BJ (cell line): Measurements from ENCODE around the gene ATG13. TPM values are rescaled to one million over a fixed set of nuclear protein-coding genes. Genes with fewer than 3 reads are reported as not detected.

Experiments used
- CTCF ChIA-PET: fragments of 350-600 bp; formaldehyde crosslinking; extraction: SDS; loops from one replicate; lab custom pipeline; 2021; ENCODE audit warnings: antibody characterized with exemption, inconsistent platforms; lab: Yijun Ruan, JAX
- POLR2A ChIA-PET: fragments of 300-600 bp; sonication (Branson Sonifier 250); formaldehyde crosslinking; extraction: SDS; loops from one replicate; lab custom pipeline; 2021; ENCODE audit warnings: antibody characterized with exemption; lab: Charles Lee
- DNase-seq: peaks from one replicate; pipeline ENCODE4 v3.0.0-alpha.2; 2011; ENCODE audit warnings: low read depth
- H3K27me3 ChIP-seq: 2 replicates; pipeline ENCODE4 v1.6.0; 2011; ENCODE audit warnings: low read length; ENCODE audit not compliant: control insufficient read depth, insufficient read depth
- H3K36me3 ChIP-seq: 2 replicates; pipeline ENCODE4 v1.5.1; 2011; ENCODE audit warnings: low read length; ENCODE audit not compliant: control insufficient read depth, insufficient read depth
- H3K4me3 ChIP-seq: 2 replicates; pipeline ENCODE4 v1.5.1; 2011; ENCODE audit warnings: low read depth, mild to moderate bottlenecking, control low read depth, low read length
- polyA plus RNA-seq: library from polyadenylated mRNA; depleted of rRNA; stranded (reverse); fragments of >200 nt; gene quantifications from 2 replicates; pipeline ENCODE4 v1.2.3, GENCODE V29; 2011
- TF ChIP-seq, protein P1 (sequence below): IDR thresholded peaks from 2 replicates; pipeline ENCODE4 v1.5.1; 2011; ENCODE audit warnings: low read depth, mild to moderate bottlenecking, control low read depth, inconsistent platforms, low read length, moderate library complexity; ENCODE audit not compliant: insufficient read depth

ATG13 gene
- polyA plus RNA-seq, 1 experiment, result 111 TPM

DNA sequence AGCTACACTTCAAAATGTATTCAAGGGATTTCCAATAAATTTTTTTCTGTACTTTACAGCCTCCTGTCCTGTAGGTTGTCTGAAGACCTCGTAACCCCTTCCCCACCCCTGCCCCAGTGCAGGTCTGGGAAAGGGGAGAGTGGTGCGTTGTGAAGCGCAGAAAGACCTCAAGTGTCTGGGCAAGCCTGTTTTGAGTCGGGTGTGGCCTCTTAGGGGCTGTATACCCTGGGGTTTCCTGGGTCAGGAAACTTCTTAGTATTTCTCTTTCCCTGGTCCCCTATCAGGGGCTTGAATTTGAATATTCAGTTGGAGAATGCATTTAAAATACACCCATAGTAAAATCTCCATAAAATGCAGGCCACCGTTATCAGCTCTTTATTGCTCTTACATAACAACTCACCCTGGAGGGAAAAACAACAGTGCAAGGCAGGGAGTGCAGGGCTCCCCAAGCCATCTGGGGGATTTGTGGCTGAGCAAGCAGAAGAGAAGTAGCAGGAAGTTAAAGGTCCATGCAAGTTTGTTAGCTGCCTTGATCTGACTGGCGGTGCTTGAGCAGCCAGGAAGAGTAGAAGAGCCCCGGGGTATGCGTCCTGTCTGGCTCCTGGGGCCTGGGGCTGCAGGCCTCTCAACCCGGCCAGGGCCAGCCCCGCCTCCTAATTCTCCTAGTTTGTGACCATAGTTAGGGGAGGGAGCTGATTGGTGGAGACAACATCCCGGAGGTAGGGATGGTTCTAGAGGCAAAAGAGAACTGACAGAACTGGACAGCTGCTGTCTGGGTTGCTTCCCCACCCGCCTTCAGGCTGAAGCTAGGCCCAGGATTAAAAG, 57.3 kb downstream of the ATG13 start:
- DNase-seq, result no peak
- CTCF ChIA-PET, result interaction anchor here (0.9 to 2.1 kb wide), 6 partner anchors 8 to 44 kb away, joined by 3 to 9 read pairs (median 4); no protein-coding TSS in a partner anchor
- TF ChIP-seq, protein P1, sequence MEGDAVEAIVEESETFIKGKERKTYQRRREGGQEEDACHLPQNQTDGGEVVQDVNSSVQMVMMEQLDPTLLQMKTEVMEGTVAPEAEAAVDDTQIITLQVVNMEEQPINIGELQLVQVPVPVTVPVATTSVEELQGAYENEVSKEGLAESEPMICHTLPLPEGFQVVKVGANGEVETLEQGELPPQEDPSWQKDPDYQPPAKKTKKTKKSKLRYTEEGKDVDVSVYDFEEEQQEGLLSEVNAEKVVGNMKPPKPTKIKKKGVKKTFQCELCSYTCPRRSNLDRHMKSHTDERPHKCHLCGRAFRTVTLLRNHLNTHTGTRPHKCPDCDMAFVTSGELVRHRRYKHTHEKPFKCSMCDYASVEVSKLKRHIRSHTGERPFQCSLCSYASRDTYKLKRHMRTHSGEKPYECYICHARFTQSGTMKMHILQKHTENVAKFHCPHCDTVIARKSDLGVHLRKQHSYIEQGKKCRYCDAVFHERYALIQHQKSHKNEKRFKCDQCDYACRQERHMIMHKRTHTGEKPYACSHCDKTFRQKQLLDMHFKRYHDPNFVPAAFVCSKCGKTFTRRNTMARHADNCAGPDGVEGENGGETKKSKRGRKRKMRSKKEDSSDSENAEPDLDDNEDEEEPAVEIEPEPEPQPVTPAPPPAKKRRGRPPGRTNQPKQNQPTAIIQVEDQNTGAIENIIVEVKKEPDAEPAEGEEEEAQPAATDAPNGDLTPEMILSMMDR, result no peak
- no peaks in the 10 kb centered on the region for H3K27me3 ChIP-seq
- peaks cover 33% of the 10 kb centered on the region for H3K36me3 ChIP-seq
- POLR2A ChIA-PET, result no interaction called here
- H3K4me3 ChIP-seq, result no peak overlapping the region

GRCh38 chr11:46675288-46675851, 58.0 kb downstream of the ATG13 start:
- CTCF ChIA-PET, result interaction anchor here (0.6 to 2.1 kb wide), 6 partner anchors 9 to 58 kb away, joined by 4 to 9 read pairs (median 4); partner anchors contain the start of genes ATG13 and HARBI1
- TF ChIP-seq, protein P1, result peak; percentile 11; the same call in 1 of the 2 replicates
- Histone ChIP-seq H3K36me3 (peaks cover 29% of the 10 kb centered on the region), H3K4me3 (no peak overlapping the region), H3K27me3 (no peaks in the 10 kb centered on the region)
- peak; percentile 26 for DNase-seq
- POLR2A ChIA-PET, result no interaction called here

GRCh38 chr11:46675949-46676348, 58.6 kb downstream of the ATG13 start:
- TF ChIP-seq, protein P1, result no peak
- Histone ChIP-seq H3K36me3 (peaks cover 34% of the 10 kb centered on the region), H3K4me3 (no peak overlapping the region), H3K27me3 (no peaks in the 10 kb centered on the region)
- CTCF ChIA-PET, result interaction anchor here (0.6 to 2.1 kb wide), 5 partner anchors 8 to 59 kb away, joined by 4 to 9 read pairs (median 4); partner anchors contain the start of genes ATG13 and HARBI1
- DNase-seq, result no peak
- POLR2A ChIA-PET, result no interaction called here

GRCh38 chr11:46676436-46677158, 59.2 kb downstream of the ATG13 start:
- TF ChIP-seq, protein P1, result no peak
- peaks cover 37% of the 10 kb centered on the region for H3K36me3 ChIP-seq
- ChIA-PET CTCF (interaction anchor here (1.7 kb wide), 1 partner anchor 7 kb away, joined by 9 read pairs; no protein-coding TSS in a partner anchor), POLR2A (no interaction called here)
- H3K4me3 ChIP-seq, result no peak overlapping the region
- no peak for DNase-seq
- no peaks in the 10 kb centered on the region for H3K27me3 ChIP-seq
